GM19463 (cell line): ENCODE measurements around the gene CIB1.
"Not testable (repeated sequence)": the region's sequence is repeated elsewhere in the genome, so short reads cannot be mapped to it uniquely, and the experiment has no call there.

Experiments
- ATAC-seq: cut with Tn5 transposase; IDR thresholded peaks from one replicate; pipeline ENCODE4 v1.9.1; 2021; ENCODE audit warnings: mild to moderate bottlenecking, moderate library complexity; ENCODE audit not compliant: unreplicated experiment

CIB1 gene

GRCh38 chr15:90233387-90234095 lies at the start of gene CIB1:
Gene CIB1, minus strand, starts transcription at chr15:90233941. Its CDS starts 56 bp downstream, at chr15:90233885.
- peak; percentile 90 for ATAC-seq

GRCh38 chr15:90281637-90282036 lies 47.9 kb upstream of the CIB1 start:
- not testable (repeated sequence) for ATAC-seq

- ATAC-seq, result not testable (repeated sequence)
Measured at GRCh38 chr15:90280743-90281142, 47.0 kb upstream of the CIB1 start.

GRCh38 chr15:90278467-90278866 lies 44.7 kb upstream of the CIB1 start:
- not testable (repeated sequence) for ATAC-seq

GRCh38 chr15:90271459-90272166 lies 37.9 kb upstream of the CIB1 start:
- ATAC-seq, result no peak

GRCh38 chr15:90270502-90271150 lies 36.9 kb upstream of the CIB1 start:
- no peak for ATAC-seq

- no peak for ATAC-seq
Measured at GRCh38 chr15:90268415-90268814, 34.7 kb upstream of the CIB1 start.

GRCh38 chr15:90266485-90266884 lies 32.7 kb upstream of the CIB1 start:
- ATAC-seq, result no peak

- no peak for ATAC-seq
Measured at GRCh38 chr15:90266061-90266431, 32.3 kb upstream of the CIB1 start.

GRCh38 chr15:90265271-90266060 lies 31.7 kb upstream of the CIB1 start, which contains the start of gene NGRN:
Gene NGRN, plus strand, starts transcription at chr15:90265672. Its CDS starts 41 bp downstream, at chr15:90265713.
- peak; percentile 89 for ATAC-seq

- no peak for ATAC-seq
Measured at GRCh38 chr15:90264671-90265070, 30.9 kb upstream of the CIB1 start.

GRCh38 chr15:90262426-90262825 lies 28.7 kb upstream of the CIB1 start:
- ATAC-seq, result no peak

- ATAC-seq, result no peak
Measured at GRCh38 chr15:90261811-90262210, 28.1 kb upstream of the CIB1 start.

GRCh38 chr15:90260731-90261130 lies 27.0 kb upstream of the CIB1 start:
- ATAC-seq, result not testable (repeated sequence)

GRCh38 chr15:90259524-90259923 lies 25.8 kb upstream of the CIB1 start:
- peak; percentile 78 for ATAC-seq

GRCh38 chr15:90257776-90258175 lies 24.0 kb upstream of the CIB1 start:
- no peak for ATAC-seq

GRCh38 chr15:90249203-90249863 lies 15.6 kb upstream of the CIB1 start, which contains the start of gene TTLL13:
Gene TTLL13, plus strand, starts transcription at chr15:90249556. Its CDS starts 1,075 bp downstream, at chr15:90250631.
- no peak for ATAC-seq

GRCh38 chr15:90248789-90249202 lies 15.1 kb upstream of the CIB1 start:
- no peak for ATAC-seq

- ATAC-seq, result no peak
Measured at GRCh38 chr15:90243943-90244639, 10.3 kb upstream of the CIB1 start.
